ENCODE results near the gene ARHGAP15. TPM values are rescaled to one million over a fixed set of nuclear protein-coding genes. Genes with fewer than 3 reads are reported as not detected.

Gene ARHGAP15
- total RNA-seq, 4 donors from 2014 or later = 3.4 to 9.3 (median 6.4) TPM

DNA sequence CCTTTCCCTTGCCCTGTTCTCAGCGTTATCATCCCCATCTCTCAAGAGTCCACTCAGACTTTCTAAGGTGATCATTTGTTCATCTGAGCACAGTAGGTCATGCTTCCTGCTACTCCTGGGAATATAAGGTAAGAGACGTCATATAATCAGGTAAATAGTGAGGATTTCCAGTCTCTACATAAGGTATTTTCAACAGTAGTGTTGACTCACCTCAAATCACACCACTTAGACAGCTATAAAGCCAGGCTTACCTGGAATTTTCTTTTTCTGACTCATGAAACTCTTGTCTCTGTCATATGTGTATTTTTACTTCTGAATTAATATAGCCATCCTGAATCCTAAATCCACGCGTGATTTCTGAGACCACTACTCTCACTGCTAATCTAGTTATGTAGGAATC, 443.2 kb downstream of the ARHGAP15 start:
- H3K36me3 ChIP-seq = no peaks in the 10 kb centered on the region
- ATAC-seq = no peak
- H3K4me3 ChIP-seq = no peak overlapping the region
- no peak for TF ChIP-seq POLR2A (IDR thresholded peaks at IDR 0.05)
- no peak for TF ChIP-seq POLR2AphosphoS5 (IDR thresholded peaks at IDR 0.05)
- no peak for TF ChIP-seq EP300 (IDR thresholded peaks at IDR 0.05)
- TF ChIP-seq, protein P1, sequence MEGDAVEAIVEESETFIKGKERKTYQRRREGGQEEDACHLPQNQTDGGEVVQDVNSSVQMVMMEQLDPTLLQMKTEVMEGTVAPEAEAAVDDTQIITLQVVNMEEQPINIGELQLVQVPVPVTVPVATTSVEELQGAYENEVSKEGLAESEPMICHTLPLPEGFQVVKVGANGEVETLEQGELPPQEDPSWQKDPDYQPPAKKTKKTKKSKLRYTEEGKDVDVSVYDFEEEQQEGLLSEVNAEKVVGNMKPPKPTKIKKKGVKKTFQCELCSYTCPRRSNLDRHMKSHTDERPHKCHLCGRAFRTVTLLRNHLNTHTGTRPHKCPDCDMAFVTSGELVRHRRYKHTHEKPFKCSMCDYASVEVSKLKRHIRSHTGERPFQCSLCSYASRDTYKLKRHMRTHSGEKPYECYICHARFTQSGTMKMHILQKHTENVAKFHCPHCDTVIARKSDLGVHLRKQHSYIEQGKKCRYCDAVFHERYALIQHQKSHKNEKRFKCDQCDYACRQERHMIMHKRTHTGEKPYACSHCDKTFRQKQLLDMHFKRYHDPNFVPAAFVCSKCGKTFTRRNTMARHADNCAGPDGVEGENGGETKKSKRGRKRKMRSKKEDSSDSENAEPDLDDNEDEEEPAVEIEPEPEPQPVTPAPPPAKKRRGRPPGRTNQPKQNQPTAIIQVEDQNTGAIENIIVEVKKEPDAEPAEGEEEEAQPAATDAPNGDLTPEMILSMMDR (IDR thresholded peaks at IDR 0.05) = no peak
- H3K4me1 ChIP-seq = no peaks in the 10 kb centered on the region
- no peaks in the 10 kb centered on the region for H3K27me3 ChIP-seq
- H3K9me3 ChIP-seq = no peaks in the 10 kb centered on the region
- H3K27ac ChIP-seq = no peak overlapping the region
- 92 to 100% methylated on average over 3 to 4 of the region's 4 CpGs for WGBS, 2 donors (ENCODE audit: low coverage in 1 of 2)

DNA sequence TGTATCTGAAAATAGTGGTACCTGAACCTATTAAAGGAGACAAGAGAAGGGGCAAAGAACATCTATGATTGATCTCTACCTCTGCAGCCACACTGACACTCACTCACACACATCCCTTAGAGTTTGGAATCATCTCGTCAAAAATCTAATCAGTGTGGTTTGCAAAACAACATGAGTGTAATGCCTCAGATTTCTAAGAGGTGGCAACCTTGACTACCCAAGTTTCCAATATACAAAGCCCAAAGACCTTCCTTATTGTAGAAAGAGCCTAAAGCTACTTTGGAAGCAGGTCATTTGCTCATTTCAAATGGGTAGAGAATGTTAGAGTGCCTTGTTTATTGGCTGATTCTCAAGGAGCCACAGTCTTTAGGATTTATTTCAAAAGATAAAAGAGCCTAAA, 444.9 kb downstream of the ARHGAP15 start:
- Histone ChIP-seq H3K4me3 (no peak overlapping the region), H3K9me3 (no peaks in the 10 kb centered on the region), H3K27ac (no peak overlapping the region), H3K27me3 (no peaks in the 10 kb centered on the region), H3K36me3 (no peaks in the 10 kb centered on the region), H3K4me1 (no peaks in the 10 kb centered on the region)
- ATAC-seq = no peak
- 57 to 73% methylated on average over 1 of the region's 1 CpG for WGBS, 2 donors (ENCODE audit: low coverage in 1 of 2)
- TF ChIP-seq POLR2A (IDR thresholded peaks at IDR 0.05) = no peak
- TF ChIP-seq, protein P1 (IDR thresholded peaks at IDR 0.05) = no peak
- TF ChIP-seq EP300 (IDR thresholded peaks at IDR 0.05) = no peak
- no peak for TF ChIP-seq POLR2AphosphoS5 (IDR thresholded peaks at IDR 0.05)

DNA sequence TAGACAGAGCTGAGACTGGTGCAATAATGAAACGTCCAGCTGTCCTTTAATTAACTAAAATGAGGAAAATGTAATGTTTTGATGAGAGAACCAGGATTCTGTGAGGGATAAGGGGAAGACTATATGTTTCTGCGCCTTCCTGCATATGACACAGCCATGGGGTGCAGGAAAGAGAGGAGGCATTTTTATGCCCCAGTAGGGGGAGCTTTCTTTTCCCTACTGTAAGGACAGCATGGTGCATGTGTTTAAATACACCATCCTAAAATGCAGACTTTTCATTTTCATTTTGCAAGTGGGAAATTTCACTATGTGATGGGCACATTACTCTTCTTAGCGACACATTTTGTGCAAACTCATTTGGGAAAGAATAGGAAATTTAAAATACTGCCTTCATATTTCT, 446.1 kb downstream of the ARHGAP15 start:
- no peak for TF ChIP-seq POLR2AphosphoS5 (IDR thresholded peaks at IDR 0.05)
- no peak for TF ChIP-seq POLR2A (IDR thresholded peaks at IDR 0.05)
- TF ChIP-seq EP300 (IDR thresholded peaks at IDR 0.05) = no peak
- TF ChIP-seq, protein P1 (IDR thresholded peaks at IDR 0.05) = peak in 1 of 4 experiments; percentile 12
- no peaks in the 10 kb centered on the region for H3K36me3 ChIP-seq
- no peaks in the 10 kb centered on the region for H3K4me1 ChIP-seq
- 87 to 90% methylated on average over 1 to 3 of the region's 3 CpGs for WGBS, 2 donors (ENCODE audit: low coverage in 1 of 2)
- H3K27ac ChIP-seq = no peak overlapping the region
- ATAC-seq = no peak
- no peak overlapping the region for H3K4me3 ChIP-seq
- no peaks in the 10 kb centered on the region for H3K9me3 ChIP-seq
- no peaks in the 10 kb centered on the region for H3K27me3 ChIP-seq

DNA sequence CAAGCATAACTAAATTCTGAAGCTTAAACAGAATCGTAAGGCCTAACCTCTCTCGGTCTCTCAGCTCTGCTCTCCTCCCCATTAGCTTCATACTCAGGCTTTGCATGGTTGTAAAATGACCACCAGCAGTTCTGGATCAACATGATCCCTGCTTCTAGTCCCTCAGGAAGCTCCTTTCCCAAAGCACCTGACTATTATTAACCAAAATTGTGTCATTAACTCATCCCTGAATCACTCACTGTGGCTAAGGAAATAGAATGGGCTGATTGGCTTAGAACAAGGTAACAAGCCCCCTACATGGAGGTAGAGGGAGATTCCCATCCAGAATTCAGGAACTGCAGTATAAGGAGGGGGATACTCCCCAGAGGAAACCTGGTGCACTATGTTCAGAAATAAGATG, 448.3 kb downstream of the ARHGAP15 start:
- WGBS, 2 donors (ENCODE audit: low coverage in 1 of 2) = 62 to 88% methylated on average over 2 of the region's 2 CpGs
- ATAC-seq = no peak
- TF ChIP-seq, protein P1 (IDR thresholded peaks at IDR 0.05) = no peak
- TF ChIP-seq POLR2AphosphoS5 (IDR thresholded peaks at IDR 0.05) (no peak), EP300 (IDR thresholded peaks at IDR 0.05) (no peak), POLR2A (IDR thresholded peaks at IDR 0.05) (no peak)
- H3K4me1 ChIP-seq = no peaks in the 10 kb centered on the region
- no peaks in the 10 kb centered on the region for H3K36me3 ChIP-seq
- H3K4me3 ChIP-seq = no peak overlapping the region
- no peaks in the 10 kb centered on the region for H3K27me3 ChIP-seq
- H3K9me3 ChIP-seq = no peaks in the 10 kb centered on the region
- no peak overlapping the region for H3K27ac ChIP-seq

DNA sequence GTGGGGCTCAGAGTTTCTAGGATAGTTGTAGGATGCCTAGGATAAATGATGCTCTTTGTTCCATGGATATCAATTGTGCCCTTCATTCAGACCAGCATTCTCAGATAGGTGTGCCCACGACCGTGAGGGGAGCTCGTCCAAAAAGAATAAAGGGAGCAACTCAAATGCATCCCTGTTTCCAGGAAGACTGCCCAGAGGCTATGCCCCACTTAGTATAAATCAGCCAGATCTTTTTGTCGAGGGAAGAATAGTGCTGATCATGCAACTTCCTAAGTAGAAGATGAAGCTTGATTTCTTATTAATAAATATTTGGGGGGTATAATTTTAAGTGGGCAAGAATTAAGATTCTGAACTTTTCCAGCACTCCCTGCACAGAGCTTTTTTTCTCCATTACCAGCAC, 450.2 kb downstream of the ARHGAP15 start:
- no peaks in the 10 kb centered on the region for H3K27me3 ChIP-seq
- no peak for ATAC-seq
- TF ChIP-seq POLR2AphosphoS5 (IDR thresholded peaks at IDR 0.05) (no peak), POLR2A (IDR thresholded peaks at IDR 0.05) (no peak), EP300 (IDR thresholded peaks at IDR 0.05) (no peak)

More for the DNA sequence above, 450.2 kb downstream of the ARHGAP15 start:
- no peaks in the 10 kb centered on the region for H3K36me3 ChIP-seq
- 75 to 85% methylated on average over 1 to 4 of the region's 4 CpGs for WGBS, 2 donors (ENCODE audit: low coverage in 1 of 2)
- no peaks in the 10 kb centered on the region for H3K9me3 ChIP-seq
- H3K4me1 ChIP-seq = no peaks in the 10 kb centered on the region
- H3K27ac ChIP-seq = no peak overlapping the region
- no peak overlapping the region for H3K4me3 ChIP-seq

Data from gastroesophageal sphincter (tissue), 4 donors.